ENCODE data around the gene ELMO1. TPM values are rescaled to one million over a fixed set of nuclear protein-coding genes. Genes with fewer than 3 reads are reported as not detected.

ELMO1 gene
- total RNA-seq, 1 donor from 2014 or later: 11.4 TPM

GRCh38 chr7:36875794-36876193 is 572.9 kb downstream of the ELMO1 start:
- intact Hi-C loops (cut with DNase I): no loop called here
- DNase-seq (ENCODE audit: low spot score): no peak

- DNase-seq (ENCODE audit: low spot score): no peak
- intact Hi-C loops (cut with DNase I): no loop called here
These were observed 574.6 kb downstream of the ELMO1 start for GRCh38 chr7:36874041-36874440.

GRCh38 chr7:36871863-36872262 is 576.8 kb downstream of the ELMO1 start:
- no peak for DNase-seq (ENCODE audit: low spot score)
- intact Hi-C loops (cut with DNase I): no loop called here

DNA sequence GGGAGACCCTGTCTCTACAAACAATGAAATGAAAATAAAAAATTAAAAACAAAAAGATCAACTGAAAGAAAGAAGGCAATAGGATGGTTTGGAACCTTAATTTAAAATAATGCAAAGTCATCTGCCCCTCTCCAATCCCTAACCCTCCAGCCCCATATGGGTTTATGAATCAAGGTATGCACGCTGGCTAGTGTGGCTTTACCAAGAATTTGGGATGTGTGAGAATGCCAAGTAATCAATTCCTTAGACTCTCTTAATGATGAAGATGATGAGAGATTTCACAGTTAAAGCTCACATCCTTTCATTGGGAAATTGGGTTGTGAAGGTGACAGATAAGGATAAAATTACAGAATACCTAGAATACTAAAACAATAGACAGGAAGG is 577.3 kb downstream of the ELMO1 start:
- no peak for DNase-seq (ENCODE audit: low spot score)
- intact Hi-C loops (cut with DNase I): no loop called here

DNA sequence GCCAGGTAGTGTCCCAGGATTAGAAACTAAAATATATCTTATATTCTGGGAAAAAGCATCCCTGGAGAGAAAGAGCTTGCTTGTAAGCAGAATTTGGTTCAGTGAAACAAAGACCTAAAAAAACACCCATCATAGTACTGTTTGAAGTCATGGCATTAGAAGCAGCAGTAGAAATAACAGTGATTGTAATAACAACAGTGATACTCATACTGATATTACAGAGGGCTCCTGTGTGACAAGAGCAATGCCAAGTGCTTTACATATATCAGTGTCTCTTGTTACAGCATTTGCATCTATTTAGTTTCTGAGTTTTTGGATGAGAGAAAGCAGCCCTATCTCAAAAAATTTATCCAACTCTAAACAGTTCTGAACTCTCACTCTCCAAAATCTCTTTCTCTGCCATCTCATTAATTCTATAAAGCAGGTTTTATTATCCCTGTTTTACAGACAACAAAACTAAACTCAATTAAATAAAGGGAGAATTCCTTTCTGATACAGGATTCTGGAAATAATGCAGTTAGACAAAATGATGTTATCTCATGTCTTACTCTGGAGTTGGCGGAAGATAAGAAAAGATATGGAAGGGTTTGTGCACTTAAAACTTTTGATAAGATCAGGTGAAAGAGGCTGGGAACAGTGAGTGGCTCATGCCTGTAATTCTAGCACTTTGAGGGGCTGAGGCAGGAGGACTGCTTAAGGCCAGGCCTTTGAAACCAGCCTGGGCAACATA is 577.9 kb downstream of the ELMO1 start:
- intact Hi-C loops (cut with DNase I): no loop called here
- no peak for DNase-seq (ENCODE audit: low spot score)

GRCh38 chr7:36868727-36869411 is 579.8 kb downstream of the ELMO1 start:
- intact Hi-C loops (cut with DNase I): no loop called here
- DNase-seq (ENCODE audit: low spot score): no peak

GRCh38 chr7:36865019-36865418 is 583.6 kb downstream of the ELMO1 start:
- no peak for DNase-seq (ENCODE audit: low spot score)
- intact Hi-C loops (cut with DNase I): no loop called here

- intact Hi-C loops (cut with DNase I): no loop called here
- no peak for DNase-seq (ENCODE audit: low spot score)
These were observed 584.6 kb downstream of the ELMO1 start for GRCh38 chr7:36863901-36864701.

- intact Hi-C loops (cut with DNase I): no loop called here
These were observed 585.8 kb downstream of the ELMO1 start for GRCh38 chr7:36862771-36863261.

GRCh38 chr7:36861656-36862055 is 587.0 kb downstream of the ELMO1 start:
- no peak for DNase-seq (ENCODE audit: low spot score)
- intact Hi-C loops (cut with DNase I): no loop called here

More at GRCh38 chr7:36862771-36863261, 585.8 kb downstream of the ELMO1 start:
- DNase-seq (ENCODE audit: low spot score): no peak

- no peak for DNase-seq (ENCODE audit: low spot score)
- intact Hi-C loops (cut with DNase I): no loop called here
These were observed 588.0 kb downstream of the ELMO1 start for GRCh38 chr7:36860681-36861080.

DNA sequence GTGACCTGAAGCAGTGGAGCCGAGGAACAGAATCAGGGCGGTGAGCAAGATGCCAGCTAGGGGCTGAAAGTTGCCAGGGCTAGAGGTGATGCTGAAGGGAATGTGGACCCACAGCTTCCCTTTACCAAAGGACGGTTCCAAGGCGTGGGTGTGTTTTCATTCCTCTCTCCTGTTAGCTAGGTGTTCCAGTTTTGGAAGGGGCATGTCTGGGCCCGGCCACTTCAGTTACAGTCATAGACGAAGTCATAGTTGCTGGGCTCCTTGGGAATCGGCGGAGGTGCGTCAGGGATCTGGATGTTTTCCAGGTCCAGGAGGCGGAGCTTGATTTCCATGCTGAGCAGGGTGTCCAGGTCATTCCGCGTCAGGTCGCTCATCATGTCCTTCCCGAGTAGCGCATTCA is 593.3 kb downstream of the ELMO1 start:
- DNase-seq (ENCODE audit: low spot score): no peak
- intact Hi-C loops (cut with DNase I): no loop called here

DNA sequence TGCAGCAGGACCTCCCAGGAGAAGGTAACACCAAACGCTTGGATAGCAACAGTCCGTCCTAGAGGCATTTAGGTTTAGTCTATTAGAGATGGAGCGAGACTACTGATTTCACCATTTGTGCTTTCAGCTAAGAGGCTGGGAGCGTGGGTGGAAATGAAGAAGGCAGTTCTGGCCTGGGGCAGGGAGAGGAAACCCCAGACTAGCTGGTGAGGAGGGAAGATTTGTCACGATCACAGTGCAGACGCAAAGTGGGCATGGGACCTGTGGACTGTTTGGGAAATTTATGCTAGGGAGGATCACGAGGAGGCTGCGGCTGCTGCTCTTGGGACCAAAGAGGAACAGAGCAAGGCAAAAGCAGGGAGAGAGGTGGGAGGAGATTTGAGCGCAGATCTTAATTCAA is 594.0 kb downstream of the ELMO1 start:
- intact Hi-C loops (cut with DNase I): no loop called here
- no peak for DNase-seq (ENCODE audit: low spot score)

- intact Hi-C loops (cut with DNase I): no loop called here
- DNase-seq (ENCODE audit: low spot score): no peak
These were observed 595.7 kb downstream of the ELMO1 start for GRCh38 chr7:36852931-36853330.

DNA sequence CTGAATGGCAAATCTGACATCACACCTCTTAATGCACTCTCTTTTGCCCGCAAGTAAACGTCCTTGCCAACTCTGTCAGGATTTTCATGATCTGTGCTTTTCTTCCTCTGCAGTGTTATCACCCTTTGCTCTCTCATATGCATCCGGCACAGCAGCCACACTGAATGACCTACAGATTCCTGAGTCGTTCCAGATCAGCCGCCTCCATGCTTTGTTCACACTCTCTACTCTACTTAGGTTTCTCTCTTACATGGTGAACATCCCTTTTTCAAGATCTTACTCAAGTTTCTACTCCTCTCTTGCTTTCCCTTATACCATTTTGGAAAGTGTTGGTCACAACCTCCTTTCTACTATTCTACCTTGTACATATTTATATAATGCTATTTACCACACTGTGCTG is 596.6 kb downstream of the ELMO1 start:
- DNase-seq (ENCODE audit: low spot score): no peak
- intact Hi-C loops (cut with DNase I): no loop called here

- DNase-seq (ENCODE audit: low spot score): no peak
- intact Hi-C loops (cut with DNase I): no loop called here
These were observed 597.3 kb downstream of the ELMO1 start for GRCh38 chr7:36851382-36851781.

DNA sequence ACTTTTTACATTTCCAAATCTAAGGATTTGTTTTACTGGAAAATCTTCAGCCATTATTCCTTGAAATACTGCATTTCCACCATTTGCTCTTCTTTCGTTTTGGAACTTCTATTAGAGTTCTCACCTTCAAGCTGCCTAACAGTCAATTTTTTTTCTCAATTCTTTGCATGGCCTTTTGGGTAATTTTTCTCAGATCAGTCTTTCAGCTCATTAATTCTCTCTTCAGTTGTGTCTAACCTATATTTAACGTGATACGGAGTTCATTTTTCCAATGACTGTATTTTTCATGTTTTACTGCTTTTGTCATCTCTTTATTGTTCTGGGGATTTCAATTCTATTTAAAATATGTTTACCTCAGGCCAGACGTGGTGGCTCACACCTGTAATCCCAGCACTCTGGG is 600.7 kb downstream of the ELMO1 start:
- intact Hi-C loops (cut with DNase I): no loop called here
- no peak for DNase-seq (ENCODE audit: low spot score)

GRCh38 chr7:36844374-36844773 is 604.3 kb downstream of the ELMO1 start:
- intact Hi-C loops (cut with DNase I): no loop called here
- DNase-seq (ENCODE audit: low spot score): no peak

GRCh38 chr7:36840904-36841303 is 607.8 kb downstream of the ELMO1 start:
- intact Hi-C loops (cut with DNase I): no loop called here
- no peak for DNase-seq (ENCODE audit: low spot score)

- intact Hi-C loops (cut with DNase I): no loop called here
- no peak for DNase-seq (ENCODE audit: low spot score)
These were observed 609.9 kb downstream of the ELMO1 start for GRCh38 chr7:36838616-36839225.
